HEK293T (cell line): ENCODE measurements around the gene LTO1.
A peak's percentile ranks its signal among the peaks of the same experiment; 100 is the strongest.
"Not testable (repeated sequence)": the region's sequence is repeated elsewhere in the genome, so short reads cannot be mapped to it uniquely, and the experiment has no call there.

ENCODE experiments used
- CTCF ChIA-PET: fragments of 350-600 bp; formaldehyde crosslinking; extraction: SDS; loops from one replicate; lab custom pipeline; 2021; ENCODE audit warnings: antibody characterized with exemption, inconsistent platforms; lab: Yijun Ruan, JAX
- POLR2A ChIA-PET: fragments of 350-600 bp; formaldehyde crosslinking; extraction: SDS; loops from one replicate; lab custom pipeline; 2020; ENCODE audit warnings: antibody characterized with exemption, inconsistent platforms; lab: Yijun Ruan, JAX
- DNase-seq: peaks from one replicate; pipeline ENCODE4 v3.0.0; 2012; ENCODE audit warnings: mixed read lengths; ENCODE audit errors: extremely low spot score
- ARNT ChIP-seq: fragments of 450-650 bp; IDR thresholded peaks from 2 replicates; pipeline ENCODE4 v1.6.1; 2017; ENCODE audit warnings: mild to moderate bottlenecking
- BHLHE40 ChIP-seq: fragments of 450-650 bp; IDR thresholded peaks from 2 replicates; pipeline ENCODE4 v1.6.1; 2016; ENCODE audit warnings: mild to moderate bottlenecking, moderate library complexity, borderline replicate concordance
- CTBP1 ChIP-seq: fragments of 450-650 bp; IDR thresholded peaks from 2 replicates; pipeline ENCODE4 v1.6.1; 2016; ENCODE audit warnings: borderline replicate concordance
- ELF4 ChIP-seq: fragments of 450-650 bp; IDR thresholded peaks from 2 replicates; pipeline ENCODE4 v1.6.1; 2017; ENCODE audit warnings: antibody characterized with exemption
- FOXA1 ChIP-seq: fragments of 450-650 bp; IDR thresholded peaks from 2 replicates; pipeline ENCODE4 v1.6.1; 2016; ENCODE audit warnings: mild to moderate bottlenecking
- FOXK2 ChIP-seq: fragments of 450-650 bp; IDR thresholded peaks from 2 replicates; pipeline ENCODE4 v1.6.1; 2016; ENCODE audit warnings: mild to moderate bottlenecking
- FOXM1 ChIP-seq: fragments of 450-650 bp; IDR thresholded peaks from 2 replicates; pipeline ENCODE4 v1.6.1; 2017; ENCODE audit warnings: mild to moderate bottlenecking, borderline replicate concordance
- HDGF ChIP-seq: fragments of 450-650 bp; IDR thresholded peaks from 2 replicates; pipeline ENCODE4 v1.6.1; 2017; ENCODE audit warnings: antibody characterized with exemption, borderline replicate concordance
- L3MBTL2 ChIP-seq: fragments of 450-650 bp; conservative IDR thresholded peaks from 2 replicates; pipeline ENCODE4 v1.6.1; 2016; ENCODE audit warnings: mild to moderate bottlenecking
- LEF1 ChIP-seq: fragments of 450-650 bp; IDR thresholded peaks from 2 replicates; pipeline ENCODE4 v1.6.1; 2017; ENCODE audit warnings: mild to moderate bottlenecking, borderline replicate concordance
- NFRKB ChIP-seq: fragments of 450-650 bp; IDR thresholded peaks from 2 replicates; pipeline ENCODE4 v1.6.1; 2016; ENCODE audit warnings: mild to moderate bottlenecking, moderate library complexity
- SP1 ChIP-seq: fragments of 450-650 bp; IDR thresholded peaks from 2 replicates; pipeline ENCODE4 v1.6.1; 2017
- SUZ12 ChIP-seq: fragments of 450-650 bp; IDR thresholded peaks from 2 replicates; pipeline ENCODE4 v1.6.1; 2016; ENCODE audit warnings: mild to moderate bottlenecking
- TARDBP ChIP-seq: fragments of 450-650 bp; IDR thresholded peaks from 2 replicates; pipeline ENCODE4 v1.6.1; 2016
- ZNF384 ChIP-seq: fragments of 450-650 bp; IDR thresholded peaks from 2 replicates; pipeline ENCODE4 v1.6.1; 2016
- TF ChIP-seq, protein P1 (sequence below): fragments of 450-650 bp; IDR thresholded peaks from 2 replicates; pipeline ENCODE4 v1.6.1; 2016

Gene LTO1

DNA sequence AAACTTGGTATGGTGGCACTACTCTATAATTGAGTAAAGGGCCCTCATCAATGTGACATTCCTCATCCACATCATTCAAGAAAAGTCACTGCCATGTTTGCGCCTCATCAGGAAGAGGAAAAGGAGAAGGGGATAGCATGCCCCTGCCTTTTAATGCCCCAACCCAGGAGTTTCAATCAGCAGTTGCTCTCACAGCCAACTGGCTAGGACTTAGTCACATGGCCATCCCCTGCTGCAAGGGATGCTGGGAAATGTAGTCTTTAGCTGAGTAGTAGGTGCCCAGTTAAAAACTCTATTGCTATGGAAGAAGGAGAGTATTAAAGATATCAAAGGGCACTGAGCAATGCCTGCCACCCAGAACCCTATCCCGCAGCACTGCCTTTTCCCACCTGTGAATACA is 45.1 kb downstream of the LTO1 start:
- peak; percentile 27 for DNase-seq
- CTCF ChIA-PET: no interaction called here

DNA sequence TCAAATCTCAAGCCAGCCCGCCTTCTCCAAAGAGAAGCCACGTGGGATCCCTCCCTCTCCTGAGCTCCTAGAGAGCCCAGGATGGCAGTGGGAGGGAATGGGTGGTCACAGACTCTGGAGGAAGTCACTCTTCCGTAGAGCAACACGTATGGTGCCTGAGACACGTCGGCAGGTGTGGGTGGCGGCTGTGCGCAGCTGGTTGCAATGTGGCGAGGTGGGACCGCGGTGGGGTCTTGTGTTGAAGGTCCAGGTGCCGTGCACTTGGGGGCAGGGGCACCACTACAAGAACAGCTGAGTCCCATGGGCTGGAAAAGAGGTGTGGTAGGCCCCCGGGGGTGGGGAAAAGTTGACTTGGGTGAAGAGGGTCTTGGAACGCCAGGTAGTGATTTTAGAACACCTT is 47.6 kb downstream of the LTO1 start:
- ChIA-PET CTCF (no interaction called here), POLR2A (no interaction called here)
- TF ChIP-seq ZNF384 (no peak), SP1 (no peak), SUZ12 (no peak)
- no peak for DNase-seq

More for the DNA sequence above, 45.1 kb downstream of the LTO1 start:
- POLR2A ChIA-PET: no interaction called here
- TF ChIP-seq ARNT: no peak
- TF ChIP-seq HDGF: no peak
- no peak for TF ChIP-seq ELF4
- TF ChIP-seq L3MBTL2: no peak
- TF ChIP-seq LEF1: no peak
- TF ChIP-seq FOXK2: no peak
- no peak for TF ChIP-seq FOXM1
- TF ChIP-seq CTBP1: no peak

DNA sequence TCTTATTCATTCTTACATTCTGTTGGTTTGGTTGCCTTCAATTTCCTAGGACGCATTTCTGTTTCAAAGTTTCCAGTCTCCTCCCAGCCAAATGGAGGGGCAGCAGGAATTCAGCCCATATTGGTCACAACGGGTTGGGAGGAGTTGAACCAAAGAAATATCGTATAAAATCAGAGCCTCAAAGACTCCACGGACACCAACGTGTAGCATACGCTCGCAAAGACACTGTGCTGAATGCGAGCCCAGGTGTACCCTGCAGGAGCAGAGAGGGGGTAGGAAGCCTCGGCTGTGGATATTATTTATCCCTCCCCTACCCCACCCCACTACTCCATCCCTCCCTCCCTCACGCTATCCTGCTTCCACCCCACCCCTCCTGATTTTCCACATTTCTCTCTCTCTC is 49.7 kb downstream of the LTO1 start:
- TF ChIP-seq LEF1 (no peak), NFRKB (no peak), HDGF (no peak)
- no peak for DNase-seq
- POLR2A ChIA-PET: no interaction called here
- CTCF ChIA-PET: no interaction called here

DNA sequence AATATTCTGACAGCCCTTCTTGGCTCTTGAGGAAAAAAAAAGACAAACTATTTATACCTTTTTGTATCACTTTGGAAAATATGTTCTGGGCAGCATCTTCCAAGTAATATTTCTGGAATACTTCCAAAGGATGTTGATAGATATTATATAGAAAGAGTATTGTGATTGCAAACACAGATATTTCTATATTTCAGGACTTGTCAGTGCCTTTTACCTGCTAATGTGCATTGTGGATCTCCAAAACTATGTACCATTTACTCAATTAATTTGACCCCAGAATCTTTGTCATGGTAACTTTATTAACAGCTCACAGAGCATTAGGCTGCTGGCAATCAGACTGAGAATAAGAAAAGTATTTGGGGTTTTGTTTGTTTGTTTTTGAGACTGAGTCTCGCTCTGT is 50.9 kb downstream of the LTO1 start:
- ChIA-PET CTCF (no interaction called here), POLR2A (no interaction called here)
- TF ChIP-seq ARNT (no peak), LEF1 (no peak), L3MBTL2 (no peak), TARDBP (no peak), SUZ12 (no peak), ELF4 (no peak), CTBP1 (no peak), SP1 (no peak), FOXA1 (no peak), NFRKB (no peak), FOXK2 (no peak), ZNF384 (no peak), BHLHE40 (no peak)
- TF ChIP-seq, protein P1, sequence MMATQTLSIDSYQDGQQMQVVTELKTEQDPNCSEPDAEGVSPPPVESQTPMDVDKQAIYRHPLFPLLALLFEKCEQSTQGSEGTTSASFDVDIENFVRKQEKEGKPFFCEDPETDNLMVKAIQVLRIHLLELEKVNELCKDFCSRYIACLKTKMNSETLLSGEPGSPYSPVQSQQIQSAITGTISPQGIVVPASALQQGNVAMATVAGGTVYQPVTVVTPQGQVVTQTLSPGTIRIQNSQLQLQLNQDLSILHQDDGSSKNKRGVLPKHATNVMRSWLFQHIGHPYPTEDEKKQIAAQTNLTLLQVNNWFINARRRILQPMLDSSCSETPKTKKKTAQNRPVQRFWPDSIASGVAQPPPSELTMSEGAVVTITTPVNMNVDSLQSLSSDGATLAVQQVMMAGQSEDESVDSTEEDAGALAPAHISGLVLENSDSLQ: no peak
- no peak for DNase-seq

DNA sequence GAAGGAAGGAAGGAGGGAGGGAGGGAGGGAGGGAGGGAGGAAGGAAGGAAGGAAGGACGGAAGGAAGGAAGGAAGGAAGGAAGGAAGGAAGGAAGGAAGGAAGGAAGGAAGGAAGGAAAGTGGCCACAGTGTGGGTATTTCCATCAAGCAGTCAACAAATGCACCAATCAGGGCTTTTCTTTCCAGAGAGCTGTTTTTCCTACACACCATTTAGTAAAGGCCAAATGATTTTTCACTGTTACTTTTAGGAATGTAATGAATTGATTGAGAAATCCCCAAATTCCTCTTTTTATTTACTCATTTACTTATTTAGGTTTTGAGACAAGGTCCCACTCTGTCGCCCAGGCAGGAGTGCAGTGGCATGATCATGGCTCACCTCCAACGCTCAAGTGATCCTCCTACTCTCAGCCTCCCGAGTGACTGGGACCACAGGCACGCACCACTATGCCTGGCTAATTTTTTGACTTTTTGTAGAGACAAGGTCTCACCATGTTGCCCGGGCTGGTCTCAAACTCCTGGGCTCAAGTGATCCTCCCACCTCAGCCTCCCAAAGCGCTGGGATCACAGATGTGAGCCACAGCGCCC is 53.0 kb downstream of the LTO1 start:
- DNase-seq, POLR2A ChIA-PET: not testable (repeated sequence)
- CTCF ChIA-PET: interaction anchor here (1.0 kb wide), 1 partner anchor 14 kb away, joined by 3 read pairs; no protein-coding TSS in a partner anchor

DNA sequence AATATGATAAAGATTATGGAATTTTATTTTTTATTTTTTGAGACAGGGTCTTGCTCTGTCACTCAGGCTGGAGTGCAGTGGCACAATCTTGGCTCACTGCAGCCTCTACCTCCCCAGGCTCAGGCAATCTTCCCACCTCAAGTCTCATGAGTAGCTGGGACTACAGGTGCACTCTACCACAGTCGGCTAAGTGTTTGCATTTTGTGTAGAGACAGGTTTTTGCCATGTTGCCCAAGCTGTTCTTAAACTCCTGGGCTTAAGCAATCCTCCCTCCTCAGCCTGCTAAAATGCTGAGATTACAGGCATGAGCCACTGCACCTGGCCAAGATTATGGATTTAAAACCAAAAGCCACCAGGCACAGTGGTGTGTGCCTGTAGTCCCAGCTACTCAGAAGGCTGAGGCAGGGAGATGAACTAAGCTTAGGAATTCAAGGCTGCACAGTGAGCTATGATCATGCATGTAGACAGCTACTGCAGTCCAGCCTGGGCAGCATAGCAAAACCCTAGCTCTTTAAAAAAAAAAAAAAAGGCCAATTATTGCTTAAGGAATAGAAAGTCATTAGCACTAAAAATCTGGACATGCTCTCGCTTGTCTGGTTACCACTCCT is 54.4 kb downstream of the LTO1 start:
- ChIA-PET CTCF (no interaction called here), POLR2A (interaction anchor here (1.1 kb wide), 1 partner anchor 54 kb away, joined by 3 read pairs; the partner anchor contains the start of gene LTO1)
- DNase-seq: no peak
- TF ChIP-seq L3MBTL2: no peak
- no peak for TF ChIP-seq TARDBP
- no peak for TF ChIP-seq ARNT
- TF ChIP-seq FOXK2: no peak
- no peak for TF ChIP-seq LEF1
- TF ChIP-seq FOXM1: no peak
- TF ChIP-seq, protein P1: no peak
- TF ChIP-seq BHLHE40: no peak
- TF ChIP-seq CTBP1: no peak
- TF ChIP-seq SP1: no peak
- no peak for TF ChIP-seq FOXA1
- no peak for TF ChIP-seq ELF4
- TF ChIP-seq HDGF: no peak
- no peak for TF ChIP-seq NFRKB
- no peak for TF ChIP-seq ZNF384
- TF ChIP-seq SUZ12: no peak

DNA sequence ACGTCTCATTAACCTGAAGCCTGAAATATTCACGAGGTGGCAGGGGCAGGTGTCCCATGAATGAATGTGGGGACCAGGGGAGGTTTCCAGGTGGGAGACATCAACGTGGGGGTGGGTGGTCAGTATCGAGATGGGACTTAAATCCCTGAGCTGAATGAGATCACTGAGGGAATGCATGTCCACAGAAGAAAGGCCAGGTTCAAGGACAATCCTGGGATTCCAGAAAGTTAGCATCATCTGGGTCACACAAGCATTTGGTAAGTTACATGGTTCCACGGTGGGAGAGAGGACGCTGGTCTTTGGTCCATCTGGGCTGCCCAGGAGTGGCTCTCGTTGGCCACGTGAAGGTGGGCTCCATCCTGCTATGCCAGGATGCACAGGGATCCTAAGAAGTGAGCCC is 56.9 kb downstream of the LTO1 start:
- no peak for DNase-seq
- TF ChIP-seq NFRKB: no peak
- no peak for TF ChIP-seq CTBP1
- no peak for TF ChIP-seq LEF1
- TF ChIP-seq SUZ12: no peak
- TF ChIP-seq FOXA1: no peak
- TF ChIP-seq ZNF384: no peak
- TF ChIP-seq HDGF: no peak
- TF ChIP-seq BHLHE40: no peak
- TF ChIP-seq L3MBTL2: no peak
- TF ChIP-seq, protein P1: no peak
- no peak for TF ChIP-seq ARNT
- no peak for TF ChIP-seq FOXM1
- TF ChIP-seq SP1: no peak
- no peak for TF ChIP-seq TARDBP
- no peak for TF ChIP-seq ELF4
- TF ChIP-seq FOXK2: no peak
- ChIA-PET CTCF (no interaction called here), POLR2A (no interaction called here)
